GM18517 (cell line): Measurements from ENCODE around the gene C21orf58.
"Not testable (repeated sequence)": the region's sequence is repeated elsewhere in the genome, so short reads cannot be mapped to it uniquely, and the experiment has no call there.

Experiments used
- ATAC-seq: cut with Tn5 transposase; IDR thresholded peaks from one replicate; pipeline ENCODE4 v1.9.1; 2021; ENCODE audit warnings: mild to moderate bottlenecking, moderate library complexity; ENCODE audit not compliant: unreplicated experiment

C21orf58 gene

DNA sequence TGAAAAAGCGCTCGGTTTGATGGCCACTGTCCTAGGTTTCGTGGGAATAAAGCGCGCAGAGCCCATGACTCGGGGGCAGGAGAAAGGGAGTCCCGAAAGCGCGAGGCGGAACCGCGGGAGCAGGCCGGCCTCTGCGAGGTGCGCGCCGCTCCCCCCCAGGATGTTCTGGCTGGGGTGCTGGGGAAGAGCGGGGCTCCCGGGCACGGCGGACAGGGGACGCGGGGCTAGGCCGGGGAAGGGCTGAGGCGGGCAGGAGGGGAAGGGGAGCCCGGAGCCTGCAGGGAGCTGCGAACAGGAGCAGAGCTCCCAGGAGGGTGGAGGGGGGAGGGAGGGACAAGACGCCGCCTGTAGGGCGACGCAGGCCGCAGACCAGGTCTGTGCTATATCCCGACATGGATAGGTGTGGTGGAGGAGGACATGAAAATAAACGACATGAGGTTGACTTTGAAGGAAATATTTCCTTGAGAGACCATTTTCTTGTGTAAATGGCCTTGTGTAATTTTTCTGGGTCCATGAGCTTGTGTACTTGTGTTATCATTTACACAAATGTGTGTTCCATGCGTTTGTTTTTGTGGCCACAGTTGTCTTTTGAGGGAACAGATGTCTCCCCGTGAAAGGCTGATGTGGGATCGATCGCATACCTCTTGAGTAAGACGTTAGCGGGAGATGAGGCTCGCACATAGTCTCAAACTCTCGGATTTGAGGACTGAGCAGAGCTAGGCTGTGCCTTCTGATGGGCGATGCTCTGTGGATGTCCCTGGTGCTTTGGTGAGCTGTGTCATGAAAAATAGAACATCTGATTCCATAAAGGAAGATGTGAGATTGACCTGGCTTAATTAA is 1.6 kb upstream of the C21orf58 start:
- no peak for ATAC-seq

DNA sequence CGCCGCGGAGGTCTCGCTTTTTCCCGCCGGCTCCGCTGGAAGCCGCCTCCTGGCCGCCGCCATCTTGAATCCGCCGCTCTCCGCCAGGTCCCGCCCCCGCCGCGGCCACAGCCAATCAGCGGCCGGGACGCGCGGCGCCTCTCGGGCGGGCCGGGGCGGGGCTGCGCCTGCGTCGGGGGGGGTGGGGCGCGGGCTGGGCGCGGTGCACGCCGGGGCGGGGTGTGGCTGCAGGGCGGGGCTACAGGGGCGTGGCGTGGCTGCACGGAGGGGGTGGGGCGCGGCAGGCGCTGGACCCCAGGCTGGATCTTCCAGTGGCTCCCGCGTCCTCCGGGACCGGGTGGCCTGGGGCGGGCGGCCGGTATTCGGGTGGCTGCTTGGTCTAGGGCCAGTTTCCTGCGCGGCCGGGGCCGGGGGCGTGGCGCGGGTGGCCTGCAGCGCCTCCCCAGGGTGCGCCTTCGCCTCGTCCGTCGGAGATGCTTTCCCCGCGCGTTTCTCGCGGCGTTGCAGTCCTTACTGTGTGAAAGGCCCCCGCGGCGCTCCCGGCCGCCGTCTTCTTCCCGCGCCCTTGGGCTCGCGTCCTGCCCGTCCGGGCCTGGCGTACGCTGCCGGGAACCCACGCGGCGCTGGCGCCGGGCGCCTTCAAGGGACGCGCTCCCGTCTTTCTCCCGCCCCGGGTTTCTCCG is 861 bp upstream of the C21orf58 start:
- ATAC-seq = peak; percentile 43

DNA sequence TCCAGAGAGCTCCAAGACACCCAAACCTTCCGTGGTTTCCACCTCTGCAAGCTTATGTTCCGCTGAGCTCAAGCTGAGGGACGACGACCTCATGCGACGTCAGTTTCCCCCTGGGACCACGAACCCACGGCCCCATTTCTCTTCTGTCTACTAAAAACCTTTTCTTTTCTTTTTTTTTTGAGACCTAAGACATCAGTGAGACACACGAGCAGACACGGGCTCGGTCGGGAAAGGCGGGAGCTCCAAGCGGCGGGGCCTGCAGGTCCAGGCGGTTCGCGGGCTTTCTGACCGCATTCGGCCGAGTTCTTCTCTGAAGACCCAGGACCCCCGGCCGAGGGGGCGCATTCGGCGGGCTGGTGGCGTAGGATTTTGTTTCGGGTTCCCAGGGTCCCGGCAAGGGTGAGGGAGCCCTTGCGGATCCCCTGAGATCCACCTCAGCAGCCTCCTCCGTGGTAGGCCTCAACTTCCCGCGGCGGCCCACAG is 402 bp downstream of the C21orf58 start:
- peak; percentile 19 for ATAC-seq

DNA sequence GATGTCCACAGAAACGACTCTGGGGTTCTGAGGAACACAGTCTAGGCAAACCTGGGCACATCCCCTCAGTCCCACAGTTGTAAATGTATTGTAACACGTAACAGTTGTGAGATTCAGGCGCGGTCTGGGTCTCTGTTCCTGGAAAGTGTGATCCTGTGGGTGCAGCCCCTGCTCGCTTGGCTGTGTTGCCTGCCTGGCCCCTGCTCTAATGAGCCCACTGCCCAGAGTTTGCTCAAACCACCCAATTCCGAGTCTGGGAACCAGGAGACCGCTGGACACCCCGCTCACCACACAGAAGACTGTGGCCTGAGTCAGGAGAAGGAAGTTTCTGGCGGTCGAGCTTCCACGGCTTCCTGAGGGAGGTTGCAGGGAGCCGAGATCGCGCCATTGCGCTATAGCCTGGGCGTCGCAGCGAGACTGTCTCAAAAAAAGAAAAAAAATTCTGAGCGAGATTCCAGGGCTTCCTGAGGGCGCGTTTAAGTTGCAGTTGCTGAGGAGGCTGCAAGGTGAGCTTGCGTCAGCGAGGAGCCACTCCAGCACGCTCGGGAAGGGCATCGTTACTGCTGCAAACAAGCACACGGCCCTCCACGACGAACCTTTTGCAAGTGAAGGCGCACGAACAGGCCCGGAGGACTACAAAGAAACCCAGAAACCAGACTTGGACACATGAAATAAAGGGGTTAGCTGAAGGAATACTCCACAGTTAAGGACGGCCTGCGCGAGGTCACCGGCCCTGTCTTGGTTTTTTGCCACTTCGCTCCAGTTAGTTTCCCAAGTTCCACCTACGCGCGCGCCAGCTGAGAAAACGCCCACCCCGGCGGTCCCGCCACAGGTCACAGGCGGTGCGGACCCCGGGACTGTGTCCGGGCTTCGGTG is 1.1 kb downstream of the C21orf58 start:
- ATAC-seq = no peak

DNA sequence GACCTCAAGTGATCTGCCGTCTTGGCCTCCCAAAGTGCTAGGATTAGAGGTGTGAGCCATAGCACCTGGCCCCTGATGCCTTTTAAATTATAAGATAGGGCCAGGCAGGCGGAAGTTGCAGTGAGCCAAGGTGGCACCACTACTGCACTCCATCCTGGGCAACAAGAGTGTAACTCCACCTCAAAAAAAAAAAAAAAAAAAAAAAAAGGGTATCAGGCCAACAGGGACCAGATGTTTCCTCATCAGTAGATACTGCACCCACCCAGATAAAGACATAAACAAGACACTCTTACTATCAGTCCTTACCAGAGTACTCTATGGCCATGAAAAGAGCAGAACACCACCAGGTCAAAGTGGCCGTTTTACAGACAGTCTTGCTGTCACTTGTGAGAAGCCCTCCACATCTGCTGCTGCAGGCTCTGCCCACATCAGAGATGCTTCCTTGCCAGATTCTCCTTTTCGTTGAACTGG is 3.3 kb downstream of the C21orf58 start:
- ATAC-seq = no peak

DNA sequence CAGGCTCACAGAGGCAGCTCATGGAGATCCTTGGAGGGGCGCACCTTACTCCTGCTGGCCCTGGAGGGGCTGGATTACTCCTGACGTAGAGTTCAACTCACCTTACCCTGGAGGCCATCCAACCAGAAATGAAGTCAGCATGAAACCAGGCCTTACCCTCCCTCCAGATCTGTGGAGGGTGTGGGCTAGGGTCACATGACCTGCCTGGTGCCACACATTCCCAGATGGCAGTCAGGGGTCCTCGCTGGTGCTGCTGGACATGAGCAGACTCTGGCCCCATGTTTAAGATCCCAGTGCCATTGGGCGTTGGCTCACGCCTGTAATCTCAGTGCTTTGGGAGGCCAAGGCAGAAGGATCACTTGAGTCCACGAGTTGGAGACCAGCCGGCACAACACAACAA is 4.5 kb downstream of the C21orf58 start:
- ATAC-seq = no peak

DNA sequence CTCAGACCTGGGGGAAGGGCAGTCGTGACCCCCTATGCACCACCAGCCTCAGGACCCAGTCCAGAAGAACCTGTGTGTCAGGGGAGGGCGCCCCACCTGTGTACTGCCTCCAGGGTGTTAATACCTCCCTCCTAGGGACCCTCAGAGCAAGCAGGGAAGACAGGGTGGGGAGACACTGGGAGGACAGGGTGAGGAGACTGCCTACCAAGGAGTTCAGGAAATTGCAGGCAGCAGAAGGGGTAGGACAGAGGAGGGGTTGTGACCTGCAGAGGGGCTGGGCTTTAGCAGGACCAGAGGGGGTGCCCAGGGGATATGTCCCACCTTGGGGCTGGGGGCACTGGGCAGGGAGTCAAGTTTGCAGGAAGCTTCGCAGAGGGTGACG is 5.2 kb downstream of the C21orf58 start:
- ATAC-seq = no peak

DNA sequence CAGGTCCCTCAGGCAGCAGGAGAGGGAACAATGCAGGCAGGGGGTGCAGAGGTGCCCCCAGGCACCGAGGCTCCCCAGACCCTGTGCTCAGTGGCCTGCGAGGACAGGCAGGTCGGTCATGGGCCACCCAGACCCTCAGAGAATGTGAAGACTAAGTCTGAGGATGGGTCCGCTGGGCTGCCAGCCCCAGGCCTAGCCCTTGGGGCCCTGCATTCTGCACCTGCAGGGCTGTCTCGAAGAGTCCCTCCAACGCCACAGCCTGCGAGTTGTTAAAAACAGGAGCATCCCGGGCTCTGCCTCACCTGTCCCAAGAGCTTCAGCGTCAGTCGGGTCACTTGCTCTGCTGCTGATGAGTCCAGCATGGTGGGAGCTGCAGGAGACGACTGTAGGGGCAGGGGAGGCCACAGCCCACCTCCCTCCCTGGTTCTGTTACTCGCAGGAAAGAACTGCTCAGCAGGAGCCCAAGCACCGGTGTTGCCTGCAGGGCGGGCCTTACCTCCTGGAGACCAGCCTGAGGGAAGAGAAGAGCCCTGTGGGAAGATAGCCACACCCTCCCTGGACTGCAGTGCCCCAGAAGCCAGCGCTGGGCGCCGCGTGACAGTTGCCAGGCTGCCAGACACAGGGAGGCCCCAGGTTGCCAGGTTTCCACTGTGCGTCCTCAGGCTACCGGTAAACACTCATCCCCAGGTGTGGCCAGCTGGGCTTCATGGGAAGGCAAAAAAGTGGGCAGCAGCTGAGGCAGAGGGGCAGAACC is 5.8 kb downstream of the C21orf58 start:
- ATAC-seq = no peak

DNA sequence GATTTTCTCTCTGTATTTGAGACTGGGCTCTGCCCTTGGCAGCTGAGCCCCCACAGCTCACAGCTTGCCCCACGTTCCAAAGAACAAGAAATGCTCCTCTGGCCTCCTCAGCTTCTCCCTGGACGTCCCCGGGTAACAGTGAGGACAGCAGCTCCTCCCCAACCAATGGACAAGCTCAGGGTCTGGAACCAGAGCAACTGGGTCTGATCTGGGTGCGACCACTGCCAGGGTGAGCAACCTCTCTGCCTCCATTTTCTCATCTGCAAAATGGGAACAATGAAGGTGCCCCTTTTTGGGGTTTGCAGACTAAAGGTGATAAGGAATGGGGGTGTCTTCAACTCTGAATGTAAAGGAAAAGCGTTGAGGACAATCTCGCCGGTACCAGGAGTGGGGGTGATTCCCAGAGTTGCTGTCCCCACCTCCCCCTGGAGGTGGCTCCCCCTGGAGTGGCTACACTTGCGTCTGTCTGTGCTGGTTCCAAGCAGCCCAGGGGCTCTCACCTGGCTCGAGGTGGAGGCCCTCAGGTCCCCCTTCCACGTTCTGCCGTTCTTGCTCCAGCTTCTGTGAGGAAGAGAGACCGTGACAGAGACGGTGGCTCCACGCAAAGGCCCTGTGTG is 6.9 kb downstream of the C21orf58 start:
- no peak for ATAC-seq

DNA sequence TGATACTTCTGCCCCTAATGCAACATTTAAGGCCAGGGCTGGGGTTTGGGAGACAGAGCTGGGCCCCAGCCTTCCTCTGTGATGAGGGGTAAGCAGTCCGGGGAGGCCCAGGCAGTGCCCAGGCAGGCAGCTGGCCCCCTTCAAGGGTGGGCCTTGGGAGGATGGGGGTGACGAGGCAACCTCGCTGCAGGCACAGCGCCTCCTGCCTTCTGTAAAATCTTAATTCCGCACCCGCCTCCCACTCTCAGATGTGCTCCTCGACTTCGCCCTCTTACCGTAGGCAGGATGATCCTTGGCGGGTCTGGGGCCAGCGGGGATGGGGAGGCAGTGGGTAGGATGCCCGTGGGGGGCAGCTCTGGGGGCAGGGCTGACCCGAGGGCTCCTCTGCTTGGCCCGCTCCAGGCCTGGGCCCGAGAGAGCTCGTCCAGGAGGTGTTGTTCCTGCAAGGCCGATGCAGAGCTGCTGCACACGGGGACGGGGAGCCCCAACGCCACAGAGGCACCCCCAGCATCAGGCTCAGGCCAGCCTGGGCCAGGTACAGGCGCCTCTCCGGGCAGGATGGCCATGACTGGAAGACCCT is 9.1 kb downstream of the C21orf58 start:
- no peak for ATAC-seq

DNA sequence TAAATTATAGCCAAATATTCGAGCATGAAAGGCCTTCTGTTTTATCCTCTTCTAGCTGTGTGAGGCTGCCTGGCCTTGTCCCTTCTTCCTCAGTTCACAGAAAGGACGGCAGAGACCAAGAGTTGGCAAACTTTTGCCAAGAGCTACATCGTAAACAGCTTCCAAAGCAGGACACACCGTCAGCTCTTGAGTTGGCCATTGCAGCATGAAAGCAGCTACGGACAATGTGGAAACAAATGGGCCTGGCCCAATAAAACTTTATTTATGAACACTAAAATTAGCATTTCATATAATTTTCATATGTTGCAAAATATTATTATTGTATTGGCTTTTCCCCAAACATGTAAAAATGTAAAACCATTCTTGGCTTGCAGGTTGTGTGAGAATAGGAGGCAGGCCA is 10.7 kb downstream of the C21orf58 start:
- no peak for ATAC-seq

DNA sequence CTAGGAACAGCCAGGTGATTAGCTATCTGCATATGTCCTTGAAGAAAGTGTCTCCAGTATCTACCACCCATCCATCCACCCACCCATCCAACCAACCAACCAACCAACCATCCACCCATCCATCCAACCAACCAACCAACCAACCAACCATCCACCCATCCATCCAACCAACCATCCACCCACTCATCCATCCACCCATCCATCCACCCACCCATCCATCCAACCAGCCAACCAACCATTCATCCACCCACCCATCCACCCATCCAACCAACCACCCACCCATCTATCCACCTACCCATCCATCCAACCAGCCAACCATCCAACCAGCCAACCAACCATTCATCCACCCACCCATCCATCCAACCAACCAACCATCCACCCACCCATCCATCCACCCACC is 12.1 kb downstream of the C21orf58 start:
- no peak for ATAC-seq

DNA sequence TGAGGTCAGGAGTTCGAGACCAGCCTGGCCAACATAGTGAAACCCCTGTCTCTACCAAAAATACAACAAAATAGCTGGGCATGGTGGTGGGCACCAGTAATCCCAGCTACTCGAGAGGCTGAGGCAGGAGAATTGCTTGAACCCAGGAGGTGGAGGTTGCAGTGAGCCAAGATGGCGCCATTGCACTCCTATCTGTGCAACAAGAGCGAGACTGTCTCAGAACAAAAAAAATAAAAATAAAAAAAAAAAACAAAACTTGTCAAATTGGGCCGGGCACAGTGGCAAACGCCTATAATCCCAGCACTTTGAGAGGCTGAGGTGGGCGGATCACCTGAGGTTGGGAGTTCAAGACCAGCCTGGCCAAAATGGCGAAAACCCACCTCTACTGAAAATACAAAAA is 13.4 kb downstream of the C21orf58 start:
- ATAC-seq = not testable (repeated sequence)

DNA sequence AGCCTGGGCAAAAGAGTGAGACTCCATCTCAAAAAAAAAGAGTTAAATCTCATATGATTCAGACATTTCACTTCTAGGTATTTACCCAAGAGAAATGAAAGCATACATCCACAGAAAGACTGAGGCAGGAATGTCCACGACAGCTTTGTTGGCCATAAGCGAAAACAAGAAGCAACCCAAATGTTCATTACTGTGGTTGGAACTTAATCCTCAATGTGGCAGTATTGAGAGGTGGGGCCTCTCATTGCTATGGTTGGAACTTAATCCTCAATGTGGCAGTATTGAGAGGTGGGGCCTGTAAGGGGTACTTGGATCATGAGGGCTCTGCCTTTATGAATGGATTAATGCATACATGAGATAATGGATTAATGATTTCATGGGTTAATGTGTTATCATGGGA is 15.2 kb downstream of the C21orf58 start:
- no peak for ATAC-seq

DNA sequence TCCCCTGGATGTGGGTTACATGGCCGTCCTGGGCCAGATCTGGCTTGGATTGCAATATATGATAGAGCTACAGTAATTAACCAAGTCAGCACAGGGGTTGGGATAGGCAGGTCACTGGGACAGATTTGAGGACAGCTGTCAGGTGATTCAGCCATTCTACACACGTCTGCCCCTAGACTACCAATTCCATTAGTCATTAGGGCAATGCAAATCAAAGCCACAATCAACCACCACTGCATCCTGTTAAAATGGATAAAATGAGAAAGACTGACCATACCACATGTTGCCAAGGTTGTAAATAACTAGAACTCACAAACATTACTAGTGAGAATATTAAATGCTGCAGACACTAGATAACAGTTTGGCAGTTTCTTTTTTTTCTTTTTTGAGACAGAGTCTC is 16.0 kb downstream of the C21orf58 start:
- ATAC-seq = no peak

DNA sequence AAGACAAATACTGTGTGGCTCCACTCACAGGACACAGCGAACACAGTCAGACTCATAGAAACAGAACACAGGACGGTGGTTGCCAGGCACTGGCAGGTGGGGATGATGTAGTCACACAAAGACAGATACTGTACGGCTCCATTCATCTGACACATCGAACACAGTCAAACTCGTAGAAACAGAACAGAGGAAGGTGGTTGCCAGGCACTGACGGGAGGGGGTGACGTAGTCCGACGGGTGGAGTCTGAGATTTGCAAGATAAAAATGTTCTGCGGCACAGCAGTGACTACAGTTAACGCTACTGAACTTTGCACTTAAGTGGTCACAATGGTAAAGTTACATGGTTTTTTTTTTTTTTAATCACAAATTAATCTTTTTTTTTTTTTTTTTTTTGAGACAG is 18.7 kb downstream of the C21orf58 start:
- ATAC-seq = no peak

DNA sequence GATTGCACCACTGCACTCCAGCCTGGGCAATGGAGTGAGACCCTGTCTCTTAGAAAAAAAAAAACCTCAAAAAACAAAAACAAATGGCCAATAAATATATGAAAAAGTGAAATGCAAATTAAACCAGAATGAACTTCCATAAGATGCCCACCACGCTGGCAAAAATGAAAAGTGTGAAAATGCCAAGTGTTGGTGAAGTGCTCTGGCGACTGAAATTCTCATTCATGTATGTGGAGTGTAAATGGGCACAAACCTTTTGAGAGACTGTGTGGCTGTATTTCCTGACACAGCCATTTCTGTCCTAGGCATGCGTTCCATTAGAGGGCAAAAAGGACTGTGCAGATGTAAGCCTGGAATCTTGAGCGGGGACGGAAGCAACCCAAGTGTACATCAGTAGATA is 19.2 kb downstream of the C21orf58 start:
- ATAC-seq = no peak

DNA sequence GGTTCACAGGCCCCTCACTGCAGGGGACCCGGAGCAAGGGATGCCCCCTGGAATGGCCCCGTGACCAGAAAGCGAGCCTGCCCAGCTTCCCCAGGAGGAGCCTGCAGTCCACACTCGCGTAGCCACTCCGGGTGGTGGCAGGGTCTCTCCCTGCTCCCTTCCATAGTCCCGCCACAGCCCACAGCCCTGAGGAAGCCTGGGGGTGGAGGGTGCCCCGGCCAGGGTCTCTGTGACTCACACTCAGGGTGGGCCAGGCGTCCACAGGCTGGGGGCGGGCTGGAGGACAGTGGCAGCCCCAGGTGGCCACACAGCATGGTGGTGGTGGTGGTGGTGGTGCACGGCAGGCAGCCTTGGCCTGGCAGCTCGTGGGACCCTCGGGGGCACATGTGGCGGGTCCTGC is 21.9 kb downstream of the C21orf58 start:
- no peak for ATAC-seq

DNA sequence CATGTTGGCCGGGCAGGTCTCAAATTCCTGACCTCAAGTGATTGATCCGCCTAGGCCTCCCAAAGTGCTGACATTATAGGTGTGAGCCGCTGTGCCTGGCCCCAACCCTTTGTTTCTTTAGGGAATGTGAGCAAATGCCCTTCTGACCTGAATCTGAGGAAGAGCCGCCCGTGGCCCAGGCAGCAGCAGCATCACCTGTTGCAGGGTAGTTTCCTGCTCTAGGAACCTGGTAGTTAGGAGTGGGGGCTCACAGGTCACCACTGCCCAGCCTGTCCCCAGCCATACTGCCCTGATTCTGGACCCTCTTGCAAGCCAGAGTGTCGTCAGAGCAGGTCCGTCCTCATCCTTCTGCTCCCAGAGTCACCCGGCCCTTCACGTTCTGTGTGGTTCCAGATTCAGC is 24.5 kb downstream of the C21orf58 start:
- no peak for ATAC-seq
